GM18499 (cell line): ENCODE measurements around the gene PHAX.
"Not testable (repeated sequence)": the region's sequence is repeated elsewhere in the genome, so short reads cannot be mapped to it uniquely, and the experiment has no call there.

Experiments
- ATAC-seq: cut with Tn5 transposase; IDR thresholded peaks from one replicate; pipeline ENCODE4 v1.9.1; 2021; ENCODE audit warnings: moderate number of reproducible peaks; ENCODE audit not compliant: insufficient read depth, unreplicated experiment

Gene PHAX, protein sequence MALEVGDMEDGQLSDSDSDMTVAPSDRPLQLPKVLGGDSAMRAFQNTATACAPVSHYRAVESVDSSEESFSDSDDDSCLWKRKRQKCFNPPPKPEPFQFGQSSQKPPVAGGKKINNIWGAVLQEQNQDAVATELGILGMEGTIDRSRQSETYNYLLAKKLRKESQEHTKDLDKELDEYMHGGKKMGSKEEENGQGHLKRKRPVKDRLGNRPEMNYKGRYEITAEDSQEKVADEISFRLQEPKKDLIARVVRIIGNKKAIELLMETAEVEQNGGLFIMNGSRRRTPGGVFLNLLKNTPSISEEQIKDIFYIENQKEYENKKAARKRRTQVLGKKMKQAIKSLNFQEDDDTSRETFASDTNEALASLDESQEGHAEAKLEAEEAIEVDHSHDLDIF

DNA sequence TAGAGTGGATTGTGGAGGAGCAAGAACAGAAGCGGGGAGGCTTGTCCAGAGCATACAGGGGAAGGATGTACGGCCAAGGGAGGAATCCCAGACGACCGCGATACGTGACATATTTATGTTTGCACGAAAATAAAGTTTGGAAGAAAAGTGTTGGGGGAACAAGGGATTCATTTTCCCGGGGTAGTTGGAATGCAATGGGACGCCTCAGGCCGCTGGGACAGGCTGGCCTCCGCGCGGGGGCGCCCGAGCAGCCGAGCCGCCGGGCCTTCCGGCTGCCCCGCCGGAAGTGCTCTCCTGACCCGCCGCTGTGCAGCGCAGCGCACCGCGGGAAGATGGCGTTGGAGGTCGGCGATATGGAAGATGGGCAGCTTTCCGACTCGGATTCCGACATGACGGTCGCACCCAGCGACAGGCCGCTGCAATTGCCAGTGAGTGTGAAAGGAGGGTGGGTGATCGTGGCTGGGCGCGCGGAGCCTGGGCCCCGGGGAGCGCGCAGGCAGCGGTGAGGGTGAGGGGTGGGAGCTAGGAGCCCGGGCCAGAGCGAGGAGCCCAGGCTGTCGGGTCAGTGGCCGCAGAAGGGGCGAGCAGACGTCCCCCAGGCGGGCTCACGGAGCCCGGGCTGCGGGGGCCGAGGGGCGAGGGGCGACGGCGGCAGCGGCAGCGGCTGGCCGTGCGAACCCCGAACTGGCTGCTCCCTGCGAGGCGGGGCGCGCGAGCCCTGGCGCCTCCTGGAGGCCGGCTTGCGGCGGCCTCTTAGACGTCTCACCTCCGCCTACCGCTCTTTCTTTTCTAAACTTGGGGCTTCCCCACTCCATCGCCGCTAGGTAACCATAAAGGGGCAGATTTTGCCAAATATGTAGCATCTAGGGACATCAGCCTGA, at the start of gene PHAX:
TSS of gene PHAX (plus strand) at position 317 of the 881 bp plus-strand sequence. CDS start at position 333, 16 bp downstream.
- peak; percentile 85 for ATAC-seq

DNA sequence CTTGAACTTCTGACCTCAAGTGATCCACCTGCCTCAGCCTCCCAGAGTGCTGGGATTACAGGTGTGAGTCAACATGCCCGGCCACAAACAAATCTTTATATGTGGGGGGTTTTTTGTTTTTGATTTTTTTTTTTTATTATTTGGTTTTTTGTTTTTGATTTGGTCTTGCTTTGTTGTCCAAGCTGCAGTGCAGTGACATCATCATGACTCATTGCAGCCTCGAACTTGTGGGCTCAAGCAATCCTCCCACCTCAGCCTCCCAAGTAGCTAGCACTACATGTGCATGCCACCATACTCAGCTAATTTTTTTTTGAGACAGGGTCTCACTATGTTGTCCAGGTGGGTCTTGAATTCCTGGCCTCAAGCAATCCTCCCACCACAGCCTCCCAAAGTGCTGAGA, 48.1 kb upstream of the PHAX start:
- no peak for ATAC-seq

GRCh38 chr5:126555101-126555500, 45.6 kb upstream of the PHAX start:
- not testable (repeated sequence) for ATAC-seq

DNA sequence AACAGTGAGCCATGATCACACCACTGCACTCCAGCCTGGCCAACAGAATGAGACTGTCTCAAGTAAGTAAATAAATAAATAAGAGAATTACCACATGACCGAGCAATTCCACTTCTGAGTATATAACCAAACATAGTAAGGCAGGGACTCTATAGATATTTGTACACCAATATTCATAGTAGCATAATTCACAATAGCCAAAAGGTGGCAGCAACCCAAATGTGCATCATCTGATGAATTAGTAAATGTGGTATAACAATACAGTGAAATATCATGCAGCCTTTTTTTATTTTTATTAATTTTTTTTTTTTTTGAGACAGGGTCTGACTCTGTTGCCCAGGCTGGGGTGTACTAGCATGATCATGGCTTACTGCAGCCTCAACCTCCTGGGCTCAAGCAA, 38.8 kb upstream of the PHAX start:
- no peak for ATAC-seq

DNA sequence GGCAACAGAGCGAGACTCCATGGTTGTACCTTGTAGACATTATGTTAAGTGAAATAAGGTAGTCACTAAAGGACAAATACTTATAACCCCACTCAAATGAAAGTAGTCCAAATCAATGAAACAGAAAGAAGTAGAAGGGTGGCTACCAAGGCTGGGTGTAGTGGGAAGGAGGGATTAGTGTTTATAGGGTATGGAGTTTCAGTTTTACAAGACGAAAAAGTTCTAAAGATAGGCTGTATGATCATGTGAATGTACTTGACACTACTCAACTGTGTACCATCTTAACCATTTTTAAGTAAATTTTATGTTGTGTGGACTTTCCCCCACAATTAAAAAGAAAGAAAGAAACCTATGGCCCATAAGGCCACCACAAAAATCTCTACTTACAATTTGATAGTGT, 37.9 kb upstream of the PHAX start:
- ATAC-seq = peak; percentile 97

GRCh38 chr5:126568206-126568755, 32.5 kb upstream of the PHAX start:
- no peak for ATAC-seq

DNA sequence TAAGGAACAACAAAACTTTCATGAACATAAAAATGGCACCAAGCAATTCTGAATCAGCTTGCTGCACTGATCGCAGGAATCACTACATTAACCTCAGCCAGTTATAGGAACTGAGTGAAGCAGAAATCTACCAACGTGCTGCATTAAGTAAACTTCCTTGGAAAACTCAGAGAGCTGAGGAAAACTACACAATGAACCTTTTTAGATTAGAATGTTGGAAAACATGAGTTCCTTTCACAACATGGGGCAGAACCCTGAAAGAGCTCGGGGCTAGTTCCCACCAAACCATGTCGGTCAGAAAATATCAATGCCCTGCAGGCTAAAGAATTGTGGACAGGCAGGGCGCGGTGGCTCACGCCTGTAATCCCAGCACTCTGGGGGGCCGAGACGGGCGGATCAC, 25.1 kb upstream of the PHAX start:
- ATAC-seq = no peak

DNA sequence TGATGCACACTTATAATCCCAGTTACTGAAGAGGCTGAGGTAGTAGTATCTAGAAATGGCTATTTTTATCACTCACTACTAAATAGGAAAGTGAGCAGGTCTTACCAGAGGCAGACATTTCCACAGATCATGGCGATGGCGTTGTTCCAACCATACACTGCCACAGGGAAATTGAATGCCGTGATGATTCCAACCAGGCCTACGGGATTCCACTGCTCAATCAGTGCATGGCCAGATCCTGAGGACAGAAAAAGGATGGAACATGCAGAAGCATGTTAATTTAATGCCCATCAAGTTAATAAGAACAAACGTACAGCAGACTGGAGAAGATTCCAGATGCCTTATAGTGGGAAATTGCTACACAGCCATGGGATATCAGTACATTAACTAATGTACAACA, 23.8 kb upstream of the PHAX start:
- ATAC-seq = no peak

DNA sequence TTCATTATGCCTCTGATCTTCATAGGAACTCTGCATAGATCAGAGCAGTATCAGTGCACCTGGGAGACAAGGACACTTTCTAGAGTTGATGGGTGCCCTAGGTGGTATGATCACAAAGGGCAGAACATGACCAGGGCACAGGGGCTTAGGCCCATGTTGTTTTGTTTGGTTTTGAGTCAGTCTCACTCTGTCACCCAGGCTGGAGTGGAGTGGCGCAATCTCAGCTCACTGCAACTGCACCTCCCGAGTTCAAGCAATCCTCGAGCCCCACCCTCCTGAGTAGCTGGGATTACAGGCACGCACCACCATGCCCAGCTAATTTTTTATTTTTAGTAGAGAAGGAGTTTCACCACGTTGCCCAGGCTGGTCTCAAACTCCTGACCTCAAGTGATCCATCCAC, 23.3 kb upstream of the PHAX start:
- no peak for ATAC-seq

DNA sequence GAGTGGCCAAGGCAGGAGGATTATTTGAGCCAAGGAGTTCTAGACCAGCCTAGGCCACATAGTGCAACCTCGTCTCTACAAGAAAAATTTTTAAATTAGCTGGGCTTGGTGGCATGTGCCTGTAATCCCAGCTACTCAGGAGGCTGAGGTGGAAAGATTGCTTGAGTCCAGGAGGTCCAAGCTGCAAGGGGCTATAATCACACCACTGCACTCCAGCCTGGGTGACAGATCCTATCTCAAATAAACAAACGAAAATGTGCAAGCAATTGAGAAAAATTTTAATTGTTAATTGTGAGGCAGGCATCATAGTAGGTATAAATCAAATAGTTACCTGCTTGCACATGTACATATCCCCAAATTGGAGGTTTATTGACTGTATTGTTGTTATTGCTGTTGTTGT, 21.0 kb upstream of the PHAX start:
- ATAC-seq = no peak

DNA sequence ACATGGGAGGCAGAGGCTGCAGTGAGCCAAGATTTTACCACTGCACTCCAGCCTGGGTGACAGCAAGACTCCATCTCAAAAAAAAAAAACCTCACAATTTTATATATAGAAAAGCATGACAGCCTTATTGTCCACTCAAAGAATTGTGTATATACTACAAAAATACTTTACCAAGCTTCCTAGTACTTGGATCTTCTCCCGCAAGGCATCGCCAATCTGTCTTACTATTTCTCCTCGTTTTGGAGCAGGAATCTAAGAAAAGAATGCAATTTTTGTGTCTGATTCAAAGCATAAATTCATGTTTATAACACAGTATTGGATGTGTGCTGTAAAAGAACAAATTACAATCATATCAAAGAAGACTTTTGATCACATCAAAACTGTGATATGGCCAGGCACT, 17.0 kb upstream of the PHAX start:
- no peak for ATAC-seq

DNA sequence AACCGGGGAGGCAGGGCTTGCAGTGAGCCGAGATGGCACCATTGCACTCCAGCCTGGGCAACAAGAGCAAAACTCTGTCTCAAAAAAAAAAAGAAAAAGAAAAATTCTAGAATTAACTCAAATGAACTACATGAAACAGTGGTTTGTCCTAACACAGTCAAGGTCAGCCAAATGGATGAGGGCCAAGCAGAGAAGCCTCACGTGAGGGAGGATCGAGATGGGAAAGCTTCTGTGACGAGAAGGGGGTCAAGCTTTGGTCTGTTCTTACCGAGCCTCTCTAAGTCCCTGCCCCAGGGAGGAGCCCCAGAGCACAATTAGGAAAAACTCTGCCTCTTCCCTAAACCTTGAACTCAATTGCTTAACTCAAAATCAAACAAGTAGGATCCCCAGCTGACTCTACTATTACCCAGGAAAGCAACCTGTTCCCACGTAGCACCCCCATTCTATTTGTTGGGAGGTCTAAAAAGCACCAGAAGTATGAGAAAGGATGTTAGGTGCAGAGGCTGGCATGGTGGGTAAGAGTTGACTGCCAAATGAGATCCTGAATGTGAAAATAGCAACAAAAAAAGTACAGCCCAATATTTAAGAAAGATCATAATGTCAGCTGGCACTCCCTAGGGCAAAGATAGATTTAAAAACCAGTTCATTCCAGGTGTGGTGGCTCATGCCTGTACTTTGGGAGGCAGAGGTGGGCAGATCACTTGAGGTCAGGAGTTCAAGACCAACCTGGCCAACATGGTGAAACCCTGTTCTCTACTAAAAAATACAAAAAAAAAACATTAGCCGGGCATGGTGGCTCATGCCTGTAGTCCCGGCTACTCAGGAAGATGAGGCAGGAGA, 13.0 kb upstream of the PHAX start:
- ATAC-seq = no peak

GRCh38 chr5:126589536-126590297, 11.0 kb upstream of the PHAX start:
- no peak for ATAC-seq

GRCh38 chr5:126591549-126591948, 9.2 kb upstream of the PHAX start:
- no peak for ATAC-seq

GRCh38 chr5:126594748-126595485, 5.8 kb upstream of the PHAX start, which contains the start of gene ALDH7A1:
TSS of gene ALDH7A1 (minus strand) at chr5:126595219. CDS start at chr5:126595198, 21 bp downstream.
- ATAC-seq = peak; percentile 67

GRCh38 chr5:126595486-126596083, 5.2 kb upstream of the PHAX start:
- ATAC-seq = no peak

GRCh38 chr5:126597156-126597555, 3.6 kb upstream of the PHAX start:
- no peak for ATAC-seq

- no peak for ATAC-seq
These were observed 1.2 kb upstream of the PHAX start for GRCh38 chr5:126599499-126599898.
